GM12878 (cell line): ENCODE measurements around the gene P2RX2. TPM values are rescaled to one million over a fixed set of nuclear protein-coding genes. Genes with fewer than 3 reads are reported as not detected.

Source experiments
- ATAC-seq: fragments of 200-7000 bp; cut with Tn5 transposase; 3 replicates; pipeline ENCODE4 v1.9.1; 2020; ENCODE audit warnings: mild to moderate bottlenecking, moderate library complexity
- BruUV-seq: library from RNA; stranded (reverse); fragments of 400-500 nt; replicated peaks from 2 replicates; lab custom pipeline; 2021; lab: Mats Ljungman, UMichigan
- CTCF ChIA-PET: fragments of 300-600 bp; sonication (Branson Sonifier 250); formaldehyde crosslinking; extraction: SDS; loops from one replicate; lab custom pipeline; 2021; ENCODE audit warnings: inconsistent platforms; lab: Yijun Ruan, JAX
- POLR2A ChIA-PET: fragments of 350-600 bp; formaldehyde crosslinking; extraction: SDS; loops from one replicate; lab custom pipeline; 2021; ENCODE audit warnings: inconsistent platforms; lab: Charles Lee
- RAD21 ChIA-PET: fragments of 300-600 bp; sonication (Branson Sonifier 250); formaldehyde crosslinking; loops from one replicate; lab custom pipeline; 2023; ENCODE audit warnings: antibody characterized with exemption; ENCODE audit not compliant: unreplicated experiment; lab: Charles Lee
- SMC1A ChIA-PET: fragments of 300-600 bp; sonication (Branson Sonifier 250); formaldehyde crosslinking; loops from one replicate; lab custom pipeline; 2023; ENCODE audit not compliant: unreplicated experiment, uncharacterized antibody; lab: Charles Lee
- DNase-seq: peaks from one replicate; pipeline ENCODE4 v3.0.0-alpha.2; 2011; ENCODE audit warnings: low read depth, low spot score
- FAIRE-seq: peaks from 3 replicates; lab custom pipeline; 2011; peaks lifted over from hg19 to GRCh38; lab: Jason Lieb, UNC
- H2AFZ ChIP-seq: 2 replicates; pipeline ENCODE4 v1.6.0; 2011; ENCODE audit warnings: low read depth, low read length, control low read depth; ENCODE audit not compliant: control insufficient read depth
- H3K27ac ChIP-seq: 2 replicates; pipeline ENCODE4 v1.5.1; 2011; ENCODE audit warnings: control low read depth; ENCODE audit not compliant: control insufficient read depth, insufficient read depth
- H3K27me3 ChIP-seq, 2 experiments: replicated peaks in 1 of 2; 2 replicates each; pipeline versions ENCODE4 v1.6.0 to v1.6.1; 2011; ENCODE audit warnings: low read length in 1 of 2; ENCODE audit not compliant: control insufficient read depth in 2 of 2, insufficient read depth in 2 of 2
- H3K36me3 ChIP-seq, 2 experiments: 2 replicates each; pipeline ENCODE4 v1.5.1; 2011; ENCODE audit warnings: low read length in 1 of 2; ENCODE audit not compliant: control insufficient read depth in 2 of 2, insufficient read depth in 2 of 2
- H3K4me1 ChIP-seq: 2 replicates; pipeline ENCODE4 v1.6.1; 2011; ENCODE audit warnings: mild to moderate bottlenecking, low read length, moderate library complexity, mixed read lengths; ENCODE audit not compliant: control insufficient read depth, insufficient read depth
- H3K4me2 ChIP-seq: 2 replicates; pipeline ENCODE4 v1.6.0; 2011; ENCODE audit warnings: control low read depth; ENCODE audit not compliant: control insufficient read depth, insufficient read depth
- H3K4me3 ChIP-seq: fragments of 200-600 bp; sonication (generic); 2 replicates; pipeline ENCODE4 v1.5.1; 2016
- H3K79me2 ChIP-seq: 2 replicates; pipeline ENCODE4 v1.6.0; 2011; ENCODE audit warnings: low read length; ENCODE audit not compliant: control insufficient read depth, insufficient read depth
- H3K9ac ChIP-seq: 2 replicates; pipeline ENCODE4 v1.8.0; 2011; ENCODE audit warnings: low read length, control low read depth, mixed read lengths; ENCODE audit not compliant: control insufficient read depth, insufficient read depth
- H3K9me3 ChIP-seq: replicated peaks from 3 replicates; pipeline ENCODE4 v1.5.1; 2011; ENCODE audit warnings: mild to moderate bottlenecking, low read length; ENCODE audit not compliant: control insufficient read depth, insufficient read depth
- H4K20me1 ChIP-seq: 2 replicates; pipeline ENCODE4 v1.6.0; 2011; ENCODE audit not compliant: control insufficient read depth, insufficient read depth
- BRCA1 ChIP-seq: IDR thresholded peaks from 2 replicates; pipeline ENCODE4 v1.6.1; 2011; ENCODE audit warnings: low read depth, low read length, improper control_type of control experiment
- CEBPB ChIP-seq, 2 experiments: fragments of 150-350 bp in 1 of 2; IDR thresholded peaks; 2 replicates each; pipeline ENCODE4 v1.6.1; 2012 to 2014; ENCODE audit warnings: low read depth in 2 of 2, low read length in 2 of 2, borderline replicate concordance in 1 of 2, inconsistent platforms in 1 of 2
- GABPA ChIP-seq: IDR thresholded peaks from 2 replicates; pipeline ENCODE4 v1.6.1; 2014; ENCODE audit warnings: antibody characterized with exemption, low read depth, mild to moderate bottlenecking, inconsistent platforms
- MEF2A ChIP-seq: IDR thresholded peaks from 2 replicates; pipeline ENCODE4 v1.6.1; 2011; ENCODE audit warnings: low read depth, mild to moderate bottlenecking, low read length, moderate library complexity; ENCODE audit not compliant: insufficient read depth
- POLR2AphosphoS2 ChIP-seq: IDR thresholded peaks from 2 replicates; pipeline ENCODE4 v1.6.1; 2011; ENCODE audit warnings: low read depth, mild to moderate bottlenecking, low read length, improper control_type of control experiment, moderate library complexity
- RAD51 ChIP-seq: fragments of 450-650 bp; IDR thresholded peaks from 2 replicates; pipeline ENCODE4 v1.6.1; 2016; ENCODE audit warnings: moderate library complexity, mild to moderate bottlenecking, inconsistent platforms
- RELA ChIP-seq: fragments of 450-650 bp; IDR thresholded peaks from 2 replicates; pipeline ENCODE4 v1.8.0; 2014; ENCODE audit warnings: borderline replicate concordance; ENCODE audit not compliant: partially characterized antibody
- SIN3A ChIP-seq: IDR thresholded peaks from 2 replicates; pipeline ENCODE4 v1.6.1; 2012; ENCODE audit warnings: low read depth, low read length, improper control_type of control experiment
- SRF ChIP-seq, 2 experiments: IDR thresholded peaks; 2 replicates each; pipeline ENCODE4 v1.6.1; 2011; ENCODE audit warnings: low read depth in 2 of 2, low read length in 2 of 2, mild to moderate bottlenecking in 1 of 2, moderate library complexity in 1 of 2
- STAT3 ChIP-seq: IDR thresholded peaks from 2 replicates; pipeline ENCODE4 v1.6.1; 2011; ENCODE audit warnings: low read depth, low read length, improper control_type of control experiment
- SUPT20H ChIP-seq: IDR thresholded peaks from 2 replicates; pipeline ENCODE4 v1.6.1; 2011; ENCODE audit warnings: low read depth, mild to moderate bottlenecking, low read length, moderate library complexity, borderline replicate concordance; ENCODE audit not compliant: control insufficient read depth
- WRNIP1 ChIP-seq: IDR thresholded peaks from 2 replicates; pipeline ENCODE4 v1.6.1; 2011; ENCODE audit warnings: low read depth, low read length, improper control_type of control experiment, borderline replicate concordance
- YY1 ChIP-seq: IDR thresholded peaks from 2 replicates; pipeline ENCODE4 v1.6.1; 2011; ENCODE audit warnings: low read depth, mild to moderate bottlenecking, low read length
- ZNF207 ChIP-seq: fragments of 450-650 bp; IDR thresholded peaks from 2 replicates; pipeline ENCODE4 v1.6.1; 2014; ENCODE audit warnings: antibody characterized with exemption, mild to moderate bottlenecking, borderline replicate concordance
- WGBS: methylation state at CpG from one replicate; pipeline ENCODE4 v1.1.6; 2016; ENCODE audit warnings: low lambda C conversion rate; ENCODE audit not compliant: insufficient replicate concordance, insufficient coverage; ENCODE audit errors: missing lambda C conversion rate; 5-methylcytosine and 5-hydroxymethylcytosine counted together
- in situ Hi-C: fragments of 300-500 bp; cut with MboI; formaldehyde crosslinking; loops from 9 replicates; pipeline ENCODE4 v1.14.3; 2018; ENCODE audit warnings: mixed read lengths
- intact Hi-C: fragments of 100-400 bp; cut with micrococcal nuclease; formaldehyde crosslinking; loops from one replicate; pipeline ENCODE4 v1.14.2; 2022; ENCODE audit not compliant: unreplicated experiment
- polyA plus RNA-seq, 11 experiments: library from polyadenylated mRNA; depleted of rRNA in 4 of 11; unstranded in 6 of 11; stranded (reverse) in 5 of 11; fragments of >200 nt; fragmentation: Nextera tagmentation in 4 of 11; fragmentation: Illumina TruSeq in 1 of 11; extraction: Ambion mirVana in 4 of 11; extraction: Trizol in 1 of 11; gene quantifications; 1 replicate in 1 of 11; 2 replicates in 10 of 11; pipeline versions ENCODE4 v1.2.1 to v1.2.3, GENCODE V29; 2011 to 2016; ENCODE audit warnings: inconsistent platforms in 2 of 11, missing spikeins in 2 of 11, low read depth in 1 of 11
- total RNA-seq, 4 experiments: library from RNA; depleted of rRNA in 3 of 4; stranded (reverse); fragments of >200 nt in 3 of 4; fragmentation: Illumina TruSeq in 1 of 4; extraction: Trizol in 1 of 4; gene quantifications; 2 replicates each; pipeline versions ENCODE4 v1.2.1 to v1.2.3, GENCODE V29; 2013 to 2021
- TF ChIP-seq, protein P1 (sequence below): IDR thresholded peaks from 2 replicates; pipeline ENCODE4 v1.6.1; 2012; ENCODE audit warnings: low read depth, low read length, improper control_type of control experiment
- TF ChIP-seq, protein P2 (sequence below): fragments of 450-650 bp; IDR thresholded peaks from 2 replicates; pipeline ENCODE4 v1.6.1; 2017; ENCODE audit warnings: antibody characterized with exemption, mild to moderate bottlenecking, moderate library complexity
- TF ChIP-seq, protein P3 (sequence below): IDR thresholded peaks from 2 replicates; pipeline ENCODE4 v1.6.1; 2012; ENCODE audit warnings: mild to moderate bottlenecking, low read depth, low read length

The P2RX2 gene
- total and polyA plus RNA-seq, 10 of the 15 experiments (the other 5 are each of a cell fraction or from before 2014, with no cell fraction given) = not detected

DNA sequence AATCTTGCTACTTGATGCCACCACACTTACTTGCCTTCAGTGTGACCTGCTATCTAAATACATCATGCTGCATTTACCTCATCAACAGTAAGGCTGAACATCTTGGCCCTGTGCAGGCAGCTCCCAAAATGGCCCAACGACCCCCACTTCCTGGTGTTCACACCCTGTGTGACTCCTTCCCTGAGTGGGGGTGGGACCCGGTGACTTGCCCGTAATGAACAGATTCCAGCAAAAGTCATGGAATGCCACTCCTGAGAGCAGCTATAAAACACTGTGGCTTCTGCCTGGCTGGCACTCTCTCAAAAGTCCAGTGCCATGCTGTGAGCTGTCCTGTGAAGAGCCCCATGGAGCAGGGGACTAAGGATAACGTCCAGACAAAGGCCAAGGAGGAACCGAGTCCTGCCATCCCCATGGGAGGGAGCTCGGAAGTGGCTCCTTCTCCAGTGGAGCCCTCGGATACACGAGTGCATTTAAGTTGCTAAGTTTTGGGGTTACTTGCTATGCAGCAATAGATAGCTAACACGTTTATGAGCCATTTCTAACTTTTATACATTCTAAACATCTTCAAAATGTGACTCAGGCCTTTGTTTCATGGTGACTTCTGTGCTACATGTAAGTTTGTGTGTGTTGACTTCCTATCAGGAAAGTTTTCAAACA lies 33.0 kb downstream of the P2RX2 start:
- peaks cover 2 to 22% of the 10 kb centered on the region in 2 experiments for H3K36me3 ChIP-seq
- H3K9me3 ChIP-seq = no peaks in the 10 kb centered on the region
- no peaks in the 10 kb centered on the region for H3K79me2 ChIP-seq
- H4K20me1 ChIP-seq = no peaks in the 10 kb centered on the region
- no peak overlapping the region for H3K9ac ChIP-seq
- no peak overlapping the region for H2AFZ ChIP-seq
- no peaks in the 10 kb centered on the region for H3K27me3 ChIP-seq
- H3K4me2 ChIP-seq = no peak overlapping the region
- WGBS = 84% methylated on average over 9 of the region's 9 CpGs
- no peak for FAIRE-seq
- H3K4me1 ChIP-seq = no peaks in the 10 kb centered on the region
- ChIA-PET CTCF (interaction anchor here (0.6 kb wide), 1 partner anchor 123 kb away, joined by 3 read pairs; no protein-coding TSS in a partner anchor), RAD21 (no interaction called here), POLR2A (interaction anchor here (0.7 kb wide), 1 partner anchor 50 kb away, joined by 3 read pairs; no protein-coding TSS in a partner anchor), SMC1A (no interaction called here)
- ATAC-seq = no peak
- in situ Hi-C loops = no loop called here
- no TSS peak for BruUV-seq
- no peak for DNase-seq
- H3K27ac ChIP-seq = no peak overlapping the region
- intact Hi-C loops = no loop called here
- no peak overlapping the region for H3K4me3 ChIP-seq
- TF ChIP-seq GABPA (no peak), CEBPB (IDR thresholded peaks at IDR 0.05; ENCODE audit: borderline replicate concordance in 1 of 2, low read depth in 2 of 2, low read length in 2 of 2) (no peak), POLR2AphosphoS2 (no peak), YY1 (no peak), RAD51 (no peak), BRCA1 (no peak), SRF (IDR thresholded peaks at IDR 0.05; ENCODE audit: low read depth in 2 of 2, low read length in 2 of 2) (no peak), MEF2A (no peak), RELA (no peak), WRNIP1 (no peak), ZNF207 (no peak), STAT3 (no peak), SIN3A (no peak), SUPT20H (no peak)
- TF ChIP-seq, protein P1, sequence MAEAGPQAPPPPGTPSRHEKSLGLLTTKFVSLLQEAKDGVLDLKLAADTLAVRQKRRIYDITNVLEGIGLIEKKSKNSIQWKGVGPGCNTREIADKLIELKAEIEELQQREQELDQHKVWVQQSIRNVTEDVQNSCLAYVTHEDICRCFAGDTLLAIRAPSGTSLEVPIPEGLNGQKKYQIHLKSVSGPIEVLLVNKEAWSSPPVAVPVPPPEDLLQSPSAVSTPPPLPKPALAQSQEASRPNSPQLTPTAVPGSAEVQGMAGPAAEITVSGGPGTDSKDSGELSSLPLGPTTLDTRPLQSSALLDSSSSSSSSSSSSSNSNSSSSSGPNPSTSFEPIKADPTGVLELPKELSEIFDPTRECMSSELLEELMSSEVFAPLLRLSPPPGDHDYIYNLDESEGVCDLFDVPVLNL = no peak
- TF ChIP-seq, protein P2, sequence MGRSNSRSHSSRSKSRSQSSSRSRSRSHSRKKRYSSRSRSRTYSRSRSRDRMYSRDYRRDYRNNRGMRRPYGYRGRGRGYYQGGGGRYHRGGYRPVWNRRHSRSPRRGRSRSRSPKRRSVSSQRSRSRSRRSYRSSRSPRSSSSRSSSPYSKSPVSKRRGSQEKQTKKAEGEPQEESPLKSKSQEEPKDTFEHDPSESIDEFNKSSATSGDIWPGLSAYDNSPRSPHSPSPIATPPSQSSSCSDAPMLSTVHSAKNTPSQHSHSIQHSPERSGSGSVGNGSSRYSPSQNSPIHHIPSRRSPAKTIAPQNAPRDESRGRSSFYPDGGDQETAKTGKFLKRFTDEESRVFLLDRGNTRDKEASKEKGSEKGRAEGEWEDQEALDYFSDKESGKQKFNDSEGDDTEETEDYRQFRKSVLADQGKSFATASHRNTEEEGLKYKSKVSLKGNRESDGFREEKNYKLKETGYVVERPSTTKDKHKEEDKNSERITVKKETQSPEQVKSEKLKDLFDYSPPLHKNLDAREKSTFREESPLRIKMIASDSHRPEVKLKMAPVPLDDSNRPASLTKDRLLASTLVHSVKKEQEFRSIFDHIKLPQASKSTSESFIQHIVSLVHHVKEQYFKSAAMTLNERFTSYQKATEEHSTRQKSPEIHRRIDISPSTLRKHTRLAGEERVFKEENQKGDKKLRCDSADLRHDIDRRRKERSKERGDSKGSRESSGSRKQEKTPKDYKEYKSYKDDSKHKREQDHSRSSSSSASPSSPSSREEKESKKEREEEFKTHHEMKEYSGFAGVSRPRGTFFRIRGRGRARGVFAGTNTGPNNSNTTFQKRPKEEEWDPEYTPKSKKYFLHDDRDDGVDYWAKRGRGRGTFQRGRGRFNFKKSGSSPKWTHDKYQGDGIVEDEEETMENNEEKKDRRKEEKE = no peak
- TF ChIP-seq, protein P3, sequence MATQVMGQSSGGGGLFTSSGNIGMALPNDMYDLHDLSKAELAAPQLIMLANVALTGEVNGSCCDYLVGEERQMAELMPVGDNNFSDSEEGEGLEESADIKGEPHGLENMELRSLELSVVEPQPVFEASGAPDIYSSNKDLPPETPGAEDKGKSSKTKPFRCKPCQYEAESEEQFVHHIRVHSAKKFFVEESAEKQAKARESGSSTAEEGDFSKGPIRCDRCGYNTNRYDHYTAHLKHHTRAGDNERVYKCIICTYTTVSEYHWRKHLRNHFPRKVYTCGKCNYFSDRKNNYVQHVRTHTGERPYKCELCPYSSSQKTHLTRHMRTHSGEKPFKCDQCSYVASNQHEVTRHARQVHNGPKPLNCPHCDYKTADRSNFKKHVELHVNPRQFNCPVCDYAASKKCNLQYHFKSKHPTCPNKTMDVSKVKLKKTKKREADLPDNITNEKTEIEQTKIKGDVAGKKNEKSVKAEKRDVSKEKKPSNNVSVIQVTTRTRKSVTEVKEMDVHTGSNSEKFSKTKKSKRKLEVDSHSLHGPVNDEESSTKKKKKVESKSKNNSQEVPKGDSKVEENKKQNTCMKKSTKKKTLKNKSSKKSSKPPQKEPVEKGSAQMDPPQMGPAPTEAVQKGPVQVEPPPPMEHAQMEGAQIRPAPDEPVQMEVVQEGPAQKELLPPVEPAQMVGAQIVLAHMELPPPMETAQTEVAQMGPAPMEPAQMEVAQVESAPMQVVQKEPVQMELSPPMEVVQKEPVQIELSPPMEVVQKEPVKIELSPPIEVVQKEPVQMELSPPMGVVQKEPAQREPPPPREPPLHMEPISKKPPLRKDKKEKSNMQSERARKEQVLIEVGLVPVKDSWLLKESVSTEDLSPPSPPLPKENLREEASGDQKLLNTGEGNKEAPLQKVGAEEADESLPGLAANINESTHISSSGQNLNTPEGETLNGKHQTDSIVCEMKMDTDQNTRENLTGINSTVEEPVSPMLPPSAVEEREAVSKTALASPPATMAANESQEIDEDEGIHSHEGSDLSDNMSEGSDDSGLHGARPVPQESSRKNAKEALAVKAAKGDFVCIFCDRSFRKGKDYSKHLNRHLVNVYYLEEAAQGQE = no peak
